GM23248 (cell line): ENCODE data around the gene CALML3.

Source experiments
- EZH2 ChIP-seq: fragments of 200-600 bp; sonication (generic); IDR thresholded peaks from 2 replicates; pipeline ENCODE4 v1.6.1; 2018; ENCODE audit warnings: antibody characterized with exemption, mild to moderate bottlenecking; ENCODE audit not compliant: insufficient read depth, poor library complexity, severe bottlenecking
- EZH2phosphoT487 ChIP-seq: fragments of 200-600 bp; sonication (generic); IDR thresholded peaks from 2 replicates; pipeline ENCODE4 v1.6.1; 2018; ENCODE audit warnings: antibody characterized with exemption, moderate library complexity, mild to moderate bottlenecking, low read depth; ENCODE audit not compliant: insufficient read depth

GRCh38 chr10:5504146-5505072 lies 20.4 kb upstream of the CALML3 start:
- TF ChIP-seq EZH2 (no peak), EZH2phosphoT487 (no peak)
